B cell (primary cell): ENCODE data around the gene PRSS53. TPM values are rescaled to one million over a fixed set of nuclear protein-coding genes. Genes with fewer than 3 reads are reported as not detected.

Experiments
- ATAC-seq: fragments of 200-7000 bp; cut with Tn5 transposase; one replicate; pipeline ENCODE4 v1.10.0; 2021; ENCODE audit warnings: low read depth, mild to moderate bottlenecking, moderate number of reproducible peaks, moderate library complexity
- CTCF ChIA-PET: fragments of 350-600 bp; sonication (Branson Sonifier 250); formaldehyde crosslinking; loops from one replicate; lab custom pipeline; 2021; ENCODE audit warnings: antibody characterized with exemption, inconsistent platforms; lab: Charles Lee
- POLR2A ChIA-PET: fragments of 350-600 bp; sonication (Branson Sonifier 250); formaldehyde crosslinking; loops from one replicate; lab custom pipeline; 2021; ENCODE audit warnings: antibody characterized with exemption; lab: Charles Lee
- DNase-seq: peaks from one replicate; pipeline ENCODE4 v3.0.0; 2013
- H2AFZ ChIP-seq: 2 replicates; pipeline ENCODE4 v1.6.1; 2012; ENCODE audit warnings: mild to moderate bottlenecking, low read depth, low read length; ENCODE audit not compliant: insufficient read depth, poor library complexity, severe bottlenecking
- H3K27ac ChIP-seq, 2 donors: 1 replicate in 1 of 2; 2 replicates in 1 of 2; pipeline ENCODE4 v1.5.1; 2012 to 2013; ENCODE audit warnings: low read length in 2 of 2, mild to moderate bottlenecking in 2 of 2, moderate library complexity in 1 of 2
- H3K27me3 ChIP-seq, 4 experiments: fragments of 200-600 bp in 1 of 4; sonication (generic) in 1 of 4; replicated peaks in 1 of 4; 1 replicate in 2 of 4; 2 replicates in 2 of 4; pipeline versions ENCODE4 v1.6.1 to v1.7.0; 2013 to 2016; ENCODE audit warnings: low read length in 3 of 4, mild to moderate bottlenecking in 2 of 4, mixed read lengths in 1 of 4, moderate library complexity in 1 of 4; ENCODE audit not compliant: insufficient read depth in 4 of 4, control insufficient read depth in 3 of 4; ENCODE audit errors: control extremely low read depth in 1 of 4
- H3K36me3 ChIP-seq, 2 experiments: replicated peaks in 1 of 2; 1 replicate in 1 of 2; 2 replicates in 1 of 2; pipeline versions ENCODE4 v1.6.1 to v1.7.1; 2013; ENCODE audit warnings: low read length in 1 of 2; ENCODE audit not compliant: insufficient read depth in 2 of 2, control insufficient read depth in 1 of 2; ENCODE audit errors: control extremely low read depth in 1 of 2, extremely low read depth in 1 of 2
- H3K4me1 ChIP-seq, 2 donors: fragments of 200-600 bp in 1 of 2; sonication (generic) in 1 of 2; 1 replicate in 1 of 2; 2 replicates in 1 of 2; pipeline versions ENCODE4 v1.5.1 to v1.6.1; 2013 to 2017; ENCODE audit warnings: low read length in 2 of 2; ENCODE audit not compliant: control insufficient read depth in 2 of 2, insufficient read depth in 2 of 2
- H3K4me2 ChIP-seq: replicated peaks from 2 replicates; pipeline ENCODE3; 2012; ENCODE audit warnings: mild to moderate bottlenecking, low read depth, low read length; ENCODE audit not compliant: poor library complexity, severe bottlenecking
- H3K4me3 ChIP-seq, 5 experiments: fragments of 200-600 bp in 1 of 5; sonication (generic) in 1 of 5; 1 replicate in 3 of 5; 2 replicates in 2 of 5; pipeline versions ENCODE4 v1.5.1 to v1.7.0; 2011 to 2016; ENCODE audit warnings: low read length in 4 of 5, mild to moderate bottlenecking in 4 of 5, low read depth in 2 of 5, control low read depth in 1 of 5, moderate library complexity in 1 of 5; ENCODE audit not compliant: insufficient read depth in 1 of 5; ENCODE audit errors: control extremely low read depth in 1 of 5, extremely low read depth in 1 of 5
- H3K79me2 ChIP-seq: fragments of 200-600 bp; sonication (generic); one replicate; pipeline ENCODE4 v1.6.0; 2016; ENCODE audit warnings: low read length; ENCODE audit not compliant: control insufficient read depth, insufficient read depth
- H3K9ac ChIP-seq: fragments of 200-600 bp; sonication (generic); 2 replicates; pipeline ENCODE4 v1.6.1; 2017; ENCODE audit warnings: mild to moderate bottlenecking, low read length, moderate library complexity
- H3K9me3 ChIP-seq, 3 donors: one replicate each; pipeline versions ENCODE4 v1.6.1 to v1.7.1; 2013; ENCODE audit warnings: low read length in 2 of 3; ENCODE audit not compliant: control insufficient read depth in 2 of 3, insufficient read depth in 1 of 3; ENCODE audit errors: control extremely low read depth in 1 of 3
- H4K20me1 ChIP-seq: 2 replicates; pipeline ENCODE4 v1.6.0; 2012; ENCODE audit warnings: mild to moderate bottlenecking, low read length; ENCODE audit not compliant: insufficient read depth, control insufficient read depth, poor library complexity, severe bottlenecking
- H3K27ac Mint-ChIP-seq: one replicate; pipeline ENCODE4 v1.8.0; 2021; ENCODE audit warnings: mixed read lengths
- H3K27me3 Mint-ChIP-seq: one replicate; pipeline ENCODE4 v1.8.0; 2021; ENCODE audit warnings: mixed read lengths
- H3K4me1 Mint-ChIP-seq: one replicate; pipeline ENCODE4 v1.8.0; 2021; ENCODE audit warnings: mixed read lengths
- H3K4me3 Mint-ChIP-seq: one replicate; pipeline ENCODE4 v1.8.0; 2021; ENCODE audit warnings: mixed read lengths
- H3K9me3 Mint-ChIP-seq: one replicate; pipeline ENCODE4 v1.8.0; 2022; ENCODE audit warnings: mixed read lengths; ENCODE audit not compliant: insufficient read depth
- EZH2 ChIP-seq: IDR thresholded peaks from 2 replicates; pipeline ENCODE4 v1.6.1; 2012; ENCODE audit warnings: borderline replicate concordance, low read depth, mild to moderate bottlenecking, moderate library complexity, low read length; ENCODE audit not compliant: insufficient read depth, poor library complexity, severe bottlenecking
- WGBS: methylation state at CpG from one replicate; pipeline ENCODE4 v1.1.5; 2013; ENCODE audit warnings: missing lambda C conversion rate; ENCODE audit not compliant: insufficient coverage; 5-methylcytosine and 5-hydroxymethylcytosine counted together
- intact Hi-C: fragments of 100-400 bp; cut with micrococcal nuclease; formaldehyde crosslinking; loops from one replicate; pipeline ENCODE4 v1.10.0; 2022
- polyA plus RNA-seq: library from polyadenylated mRNA; depleted of rRNA; stranded (reverse); fragments of >200 nt; gene quantifications from 2 replicates; pipeline ENCODE4 v1.2.3, GENCODE V29; 2012
- total RNA-seq, 2 donors: library from RNA; stranded (reverse); fragments of 120-200 nt in 1 of 2; gene quantifications; 1 replicate in 1 of 2; 2 replicates in 1 of 2; pipeline versions ENCODE4 v1.2.3 to v1.2.4, GENCODE V29; 2013 to 2022
- TF ChIP-seq, protein P1 (sequence below): fragments of 200-600 bp; IDR thresholded peaks from one replicate; pipeline ENCODE4 v1.8.0; 2022; ENCODE audit warnings: antibody characterized with exemption, mild to moderate bottlenecking

Gene PRSS53
- total and polyA plus RNA-seq, 2 donors (not counting 1 experiment from before 2014, with no cell fraction given), result 10.1 to 10.8 TPM

DNA sequence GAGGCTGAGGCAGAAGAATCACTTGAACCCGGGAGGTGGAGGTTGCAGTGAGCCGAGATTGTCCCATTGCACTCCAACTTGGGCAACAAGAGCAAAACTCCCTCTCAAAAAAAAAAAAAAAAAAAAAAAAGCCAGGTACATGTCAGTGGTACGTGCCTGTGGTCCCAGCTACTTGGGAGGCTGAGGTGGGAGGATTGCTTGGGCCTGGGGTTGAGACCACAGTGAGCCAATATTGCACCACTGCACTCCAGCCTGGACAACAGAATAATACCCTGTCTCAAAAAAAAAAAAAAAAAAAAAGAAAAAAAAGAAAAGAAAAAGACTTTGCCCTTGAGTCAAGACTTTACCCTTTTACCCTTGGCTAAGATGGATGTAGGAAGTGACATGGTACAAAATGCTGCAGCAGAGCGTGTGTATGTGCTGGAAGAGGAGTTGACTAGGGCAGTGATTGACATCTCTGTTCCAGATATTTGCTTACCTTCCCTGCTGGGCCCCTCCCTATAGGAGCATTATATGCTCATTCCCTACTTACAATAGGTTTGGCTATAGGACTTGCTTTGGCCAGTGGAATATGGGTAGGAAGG is 44.8 kb downstream of the PRSS53 start:
- Histone ChIP-seq H3K36me3 (peaks cover 0 to 23% of the 10 kb centered on the region in 2 experiments), H3K4me2 (no peak overlapping the region), H3K27me3 (no peaks in the 10 kb centered on the region), H3K79me2 (no peaks in the 10 kb centered on the region), H3K4me1 (peaks cover 0 to 5% of the 10 kb centered on the region in 2 donors), H2AFZ (no peak overlapping the region), H3K9me3 (no peaks in the 10 kb centered on the region), H3K9ac (no peak overlapping the region), H4K20me1 (no peaks in the 10 kb centered on the region), H3K4me3 (no peak overlapping the region), H3K27ac (no peak overlapping the region)
- Mint-ChIP-seq H3K9me3 (no peaks in the 10 kb centered on the region), H3K4me3 (no peak overlapping the region), H3K27me3 (no peaks in the 10 kb centered on the region), H3K4me1 (peaks cover 2% of the 10 kb centered on the region), H3K27ac (no peak overlapping the region)
- ATAC-seq (no peak), DNase-seq (no peak)
- no CpG with 5 or more reads among the region's 4 CpGs for WGBS
- ChIA-PET POLR2A (no interaction called here), CTCF (no interaction called here)
- no peak for TF ChIP-seq EZH2
- TF ChIP-seq, protein P1, sequence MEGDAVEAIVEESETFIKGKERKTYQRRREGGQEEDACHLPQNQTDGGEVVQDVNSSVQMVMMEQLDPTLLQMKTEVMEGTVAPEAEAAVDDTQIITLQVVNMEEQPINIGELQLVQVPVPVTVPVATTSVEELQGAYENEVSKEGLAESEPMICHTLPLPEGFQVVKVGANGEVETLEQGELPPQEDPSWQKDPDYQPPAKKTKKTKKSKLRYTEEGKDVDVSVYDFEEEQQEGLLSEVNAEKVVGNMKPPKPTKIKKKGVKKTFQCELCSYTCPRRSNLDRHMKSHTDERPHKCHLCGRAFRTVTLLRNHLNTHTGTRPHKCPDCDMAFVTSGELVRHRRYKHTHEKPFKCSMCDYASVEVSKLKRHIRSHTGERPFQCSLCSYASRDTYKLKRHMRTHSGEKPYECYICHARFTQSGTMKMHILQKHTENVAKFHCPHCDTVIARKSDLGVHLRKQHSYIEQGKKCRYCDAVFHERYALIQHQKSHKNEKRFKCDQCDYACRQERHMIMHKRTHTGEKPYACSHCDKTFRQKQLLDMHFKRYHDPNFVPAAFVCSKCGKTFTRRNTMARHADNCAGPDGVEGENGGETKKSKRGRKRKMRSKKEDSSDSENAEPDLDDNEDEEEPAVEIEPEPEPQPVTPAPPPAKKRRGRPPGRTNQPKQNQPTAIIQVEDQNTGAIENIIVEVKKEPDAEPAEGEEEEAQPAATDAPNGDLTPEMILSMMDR, result no peak
- intact Hi-C loops, result no loop called here

DNA sequence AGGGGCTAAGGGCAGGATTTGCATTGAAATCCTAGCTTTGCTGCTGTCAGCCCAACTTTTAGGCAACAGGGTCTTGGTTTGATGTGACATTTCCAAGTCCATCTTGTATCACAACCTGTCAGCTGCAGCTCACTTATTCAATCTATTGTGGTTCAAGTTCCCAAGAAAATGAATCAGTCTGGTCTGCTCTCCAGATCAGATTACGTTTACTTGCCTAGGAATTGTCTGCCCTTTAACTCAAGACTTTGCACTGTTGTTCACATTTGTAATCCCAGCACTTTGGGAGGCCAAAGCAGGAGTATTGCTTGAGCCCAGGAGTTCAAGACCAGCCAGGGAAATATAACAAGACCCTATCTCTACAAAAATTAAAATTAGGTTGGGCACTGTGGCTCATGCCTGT is 45.4 kb downstream of the PRSS53 start:
- 85% methylated on average over 1 of the region's 1 CpG for WGBS
- Histone ChIP-seq H3K4me1 (peaks cover 0 to under 1% of the 10 kb centered on the region in 2 donors), H3K36me3 (peaks cover 0 to 29% of the 10 kb centered on the region in 2 experiments), H3K9me3 (no peaks in the 10 kb centered on the region), H2AFZ (no peak overlapping the region), H3K79me2 (no peaks in the 10 kb centered on the region), H3K27ac (no peak overlapping the region), H3K4me3 (no peak overlapping the region), H3K9ac (no peak overlapping the region), H4K20me1 (no peaks in the 10 kb centered on the region), H3K27me3 (no peaks in the 10 kb centered on the region), H3K4me2 (no peak overlapping the region)
- ChIA-PET POLR2A (no interaction called here), CTCF (no interaction called here)
- intact Hi-C loops, result no loop called here
- no peak overlapping the region for H3K4me3 Mint-ChIP-seq
- H3K4me1 Mint-ChIP-seq, result peaks cover 1% of the 10 kb centered on the region
- no peaks in the 10 kb centered on the region for H3K9me3 Mint-ChIP-seq
- no peaks in the 10 kb centered on the region for H3K27me3 Mint-ChIP-seq
- H3K27ac Mint-ChIP-seq, result no peak overlapping the region
- DNase-seq (no peak), ATAC-seq (no peak)
- TF ChIP-seq EZH2, result no peak
- TF ChIP-seq, protein P1, result no peak
